ENCODE results near the gene CRACDL.

CRACDL gene

DNA sequence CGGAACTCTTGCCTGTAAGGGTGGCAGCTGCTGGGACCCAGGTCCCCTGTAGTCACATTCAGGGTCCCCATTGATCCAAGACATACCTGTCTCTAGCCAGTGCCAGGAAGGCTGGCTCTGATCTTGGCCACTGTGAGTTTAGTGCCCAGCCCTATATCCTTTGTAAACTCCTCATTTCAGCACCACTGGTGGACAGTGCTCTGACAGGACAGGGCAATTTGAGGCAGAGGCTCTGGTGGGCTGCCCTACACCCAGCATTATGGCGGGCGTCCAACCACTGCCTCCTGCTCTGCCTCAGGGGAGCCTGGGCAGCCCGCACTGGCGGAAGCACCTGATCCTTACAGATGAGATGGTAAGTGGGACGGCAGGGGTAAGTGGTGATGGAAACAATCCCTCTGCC lies 149.8 kb downstream of the CRACDL start:
- TF ChIP-seq POLR2A (IDR thresholded peaks at IDR 0.05; ENCODE audit: low read depth, low read length) (no peak), TAF1 (IDR thresholded peaks at IDR 0.05; ENCODE audit: borderline replicate concordance, low read depth, low read length) (no peak), POLR2AphosphoS5 (IDR thresholded peaks at IDR 0.05; ENCODE audit: low read depth, low read length) (no peak)
- no peak for DNase-seq (ENCODE audit: insufficient read length)
- FAIRE-seq, result no peak

DNA sequence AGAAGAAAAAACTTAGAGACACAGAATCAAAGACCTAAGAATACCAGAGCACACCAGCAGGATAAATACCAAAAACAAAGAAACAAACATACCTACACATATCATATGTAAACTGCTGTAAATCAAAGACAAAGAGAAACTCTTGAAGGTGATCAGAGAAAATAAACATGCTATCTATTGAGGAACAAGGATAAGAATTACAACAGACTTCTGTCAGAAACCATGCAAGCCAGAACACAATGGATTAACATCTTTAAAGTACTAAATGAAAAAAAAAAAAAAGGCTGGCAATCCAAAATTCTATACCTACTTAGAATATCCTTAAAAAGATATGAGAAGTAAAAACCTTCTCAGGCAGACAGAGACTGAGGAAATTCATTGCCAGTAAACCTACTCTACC lies 153.5 kb downstream of the CRACDL start:
- no peak for TF ChIP-seq POLR2A (IDR thresholded peaks at IDR 0.05; ENCODE audit: low read depth, low read length)
- no peak for TF ChIP-seq TAF1 (IDR thresholded peaks at IDR 0.05; ENCODE audit: borderline replicate concordance, low read depth, low read length)
- no peak for TF ChIP-seq POLR2AphosphoS5 (IDR thresholded peaks at IDR 0.05; ENCODE audit: low read depth, low read length)
- FAIRE-seq (no peak), DNase-seq (ENCODE audit: insufficient read length) (no peak)

DNA sequence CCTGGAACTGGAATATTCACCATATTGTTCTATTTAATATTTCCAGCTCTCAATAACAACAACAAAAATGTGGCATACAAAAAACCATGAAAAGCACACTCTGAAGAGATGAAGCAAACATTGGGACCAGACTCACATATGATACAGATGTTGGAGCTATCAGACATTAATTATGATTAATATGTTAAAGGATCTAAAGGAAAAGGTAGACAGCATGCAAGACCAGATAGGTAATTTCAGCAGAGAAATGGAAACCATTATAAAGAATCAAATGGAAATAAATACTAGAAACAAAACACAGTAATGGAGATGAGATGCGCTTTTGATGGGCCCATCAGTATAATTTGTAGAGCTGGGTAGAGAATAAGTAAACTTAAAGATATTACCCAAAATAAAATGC lies 154.2 kb downstream of the CRACDL start:
- FAIRE-seq (no peak), DNase-seq (ENCODE audit: insufficient read length) (no peak)
- no peak for TF ChIP-seq POLR2AphosphoS5 (IDR thresholded peaks at IDR 0.05; ENCODE audit: low read depth, low read length)
- no peak for TF ChIP-seq TAF1 (IDR thresholded peaks at IDR 0.05; ENCODE audit: borderline replicate concordance, low read depth, low read length)
- TF ChIP-seq POLR2A (IDR thresholded peaks at IDR 0.05; ENCODE audit: low read depth, low read length), result no peak

DNA sequence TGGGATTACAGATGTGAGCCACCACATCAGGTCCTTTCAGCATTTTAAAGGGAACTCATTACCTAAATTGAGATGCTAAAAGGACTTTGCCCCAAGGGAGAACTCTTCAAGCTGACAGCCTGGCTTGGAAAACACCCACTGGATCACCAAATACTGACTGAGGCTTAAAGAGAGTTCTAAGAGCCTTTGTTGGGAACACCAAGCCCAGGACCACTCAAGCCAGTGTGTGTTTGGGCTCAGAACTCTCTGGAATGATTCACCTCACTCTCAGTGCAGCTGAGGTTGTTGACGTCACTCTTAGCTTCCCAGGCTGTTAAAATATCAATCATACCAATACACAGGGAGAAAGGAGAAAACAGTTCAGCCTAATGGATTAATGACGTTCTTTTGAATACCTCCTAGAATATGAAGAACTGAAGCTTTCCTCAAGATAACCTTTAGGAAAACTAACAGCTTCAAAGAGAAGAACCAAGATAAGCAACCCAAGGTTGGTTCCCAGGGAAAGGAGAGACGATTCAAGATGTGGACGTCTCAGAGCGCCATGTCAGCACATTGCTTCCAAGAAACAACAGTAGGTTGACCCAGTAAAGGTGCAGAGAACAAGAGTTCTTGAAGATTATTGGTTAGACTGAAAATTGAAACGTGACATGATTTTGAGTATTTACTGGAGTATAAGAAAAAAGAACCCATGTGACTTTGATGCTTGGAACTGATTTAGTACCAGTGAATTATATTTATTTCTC lies 157.1 kb downstream of the CRACDL start:
- no peak for FAIRE-seq
- DNase-seq (ENCODE audit: insufficient read length), result no peak

DNA sequence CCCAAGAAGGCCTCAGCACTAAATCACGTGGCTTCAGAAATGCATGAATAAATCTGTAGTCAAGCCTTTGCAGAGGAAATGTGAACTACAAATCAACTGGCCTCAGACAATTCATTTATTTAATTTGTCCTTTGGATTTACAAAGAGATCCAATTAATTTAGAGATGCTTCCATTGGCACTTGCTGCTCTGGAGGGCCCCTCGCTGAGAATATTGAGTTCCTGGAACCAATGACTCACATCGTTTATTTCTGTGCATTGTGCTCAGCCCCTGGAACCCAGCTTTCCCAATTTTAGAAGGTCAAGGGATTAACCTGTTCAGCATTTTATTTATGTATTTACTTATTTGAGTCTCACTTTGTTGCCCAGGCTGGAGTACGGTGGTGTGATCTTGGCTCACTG lies 157.9 kb downstream of the CRACDL start:
- TF ChIP-seq POLR2A (IDR thresholded peaks at IDR 0.05; ENCODE audit: low read depth, low read length), result no peak
- TF ChIP-seq TAF1 (IDR thresholded peaks at IDR 0.05; ENCODE audit: borderline replicate concordance, low read depth, low read length), result no peak
- TF ChIP-seq POLR2AphosphoS5 (IDR thresholded peaks at IDR 0.05; ENCODE audit: low read depth, low read length), result no peak
- no peak for FAIRE-seq
- DNase-seq (ENCODE audit: insufficient read length), result no peak

More for the DNA sequence above, 157.1 kb downstream of the CRACDL start:
- TF ChIP-seq TAF1 (IDR thresholded peaks at IDR 0.05; ENCODE audit: borderline replicate concordance, low read depth, low read length) (no peak), POLR2AphosphoS5 (IDR thresholded peaks at IDR 0.05; ENCODE audit: low read depth, low read length) (no peak), POLR2A (IDR thresholded peaks at IDR 0.05; ENCODE audit: low read depth, low read length) (no peak)

DNA sequence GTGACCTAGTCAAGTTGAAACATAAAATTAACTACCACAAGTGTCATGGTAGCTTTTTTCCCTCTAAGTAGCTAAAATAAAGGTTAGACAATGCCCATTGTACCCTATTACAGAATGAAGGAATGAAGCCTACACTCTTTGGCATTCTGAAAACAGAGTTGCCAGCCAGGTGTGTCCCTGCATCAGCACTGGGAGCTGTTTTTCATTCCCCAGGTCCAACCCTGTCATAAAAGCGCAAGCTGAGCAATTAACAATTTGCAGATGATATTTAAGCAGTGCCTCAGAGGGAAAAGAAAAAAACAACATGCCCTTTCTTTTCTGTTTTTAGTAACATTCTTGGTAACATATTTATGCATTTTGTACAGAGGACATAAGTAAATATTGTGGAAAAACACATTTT lies 158.3 kb downstream of the CRACDL start:
- FAIRE-seq (no peak), DNase-seq (ENCODE audit: insufficient read length) (no peak)
- TF ChIP-seq TAF1 (IDR thresholded peaks at IDR 0.05; ENCODE audit: borderline replicate concordance, low read depth, low read length), result no peak
- TF ChIP-seq POLR2AphosphoS5 (IDR thresholded peaks at IDR 0.05; ENCODE audit: low read depth, low read length), result no peak
- no peak for TF ChIP-seq POLR2A (IDR thresholded peaks at IDR 0.05; ENCODE audit: low read depth, low read length)

DNA sequence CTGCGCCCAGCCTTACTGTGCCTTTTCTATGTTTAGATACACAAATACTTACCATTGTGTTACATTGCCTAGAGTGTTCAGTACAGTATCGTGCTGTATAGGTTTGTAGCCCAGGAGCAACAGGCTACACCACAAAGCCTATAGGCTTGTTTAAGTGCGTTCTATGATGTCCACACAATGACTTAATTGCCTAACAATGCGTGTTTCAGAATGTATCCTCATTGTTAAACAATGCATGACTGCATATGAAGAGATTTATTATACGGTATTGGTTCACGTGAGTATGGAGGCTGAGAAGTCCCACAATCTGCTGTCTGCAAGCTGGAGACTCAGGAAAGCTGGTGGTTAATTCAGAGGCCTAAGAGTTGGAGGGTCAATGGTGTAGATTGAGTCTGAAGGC lies 158.9 kb downstream of the CRACDL start:
- DNase-seq (ENCODE audit: insufficient read length) (no peak), FAIRE-seq (no peak)
- TF ChIP-seq POLR2A (IDR thresholded peaks at IDR 0.05; ENCODE audit: low read depth, low read length) (no peak), TAF1 (IDR thresholded peaks at IDR 0.05; ENCODE audit: borderline replicate concordance, low read depth, low read length) (no peak), POLR2AphosphoS5 (IDR thresholded peaks at IDR 0.05; ENCODE audit: low read depth, low read length) (no peak)

DNA sequence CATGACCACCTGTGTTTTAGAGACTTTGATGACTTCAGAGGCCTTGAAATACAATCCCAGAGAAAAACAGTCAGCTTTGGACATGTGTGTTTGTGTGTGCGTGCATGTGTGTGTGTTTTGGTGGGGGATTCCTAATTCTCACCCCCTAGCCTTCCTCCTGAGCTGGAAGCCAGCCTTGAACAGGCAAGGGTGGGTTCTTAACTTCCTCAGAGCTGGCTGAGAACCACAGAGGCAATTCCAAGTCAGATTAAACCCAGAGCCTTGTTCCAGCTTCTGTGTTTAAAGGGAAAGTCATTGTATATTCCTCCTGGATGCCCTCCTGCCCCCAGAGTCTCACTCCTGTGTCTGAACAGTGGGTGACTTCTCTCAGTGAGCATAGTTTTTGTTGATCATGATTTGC lies 159.9 kb downstream of the CRACDL start:
- no peak for FAIRE-seq
- TF ChIP-seq TAF1 (IDR thresholded peaks at IDR 0.05; ENCODE audit: borderline replicate concordance, low read depth, low read length) (no peak), POLR2AphosphoS5 (IDR thresholded peaks at IDR 0.05; ENCODE audit: low read depth, low read length) (no peak), POLR2A (IDR thresholded peaks at IDR 0.05; ENCODE audit: low read depth, low read length) (no peak)
- no peak for DNase-seq (ENCODE audit: insufficient read length)

DNA sequence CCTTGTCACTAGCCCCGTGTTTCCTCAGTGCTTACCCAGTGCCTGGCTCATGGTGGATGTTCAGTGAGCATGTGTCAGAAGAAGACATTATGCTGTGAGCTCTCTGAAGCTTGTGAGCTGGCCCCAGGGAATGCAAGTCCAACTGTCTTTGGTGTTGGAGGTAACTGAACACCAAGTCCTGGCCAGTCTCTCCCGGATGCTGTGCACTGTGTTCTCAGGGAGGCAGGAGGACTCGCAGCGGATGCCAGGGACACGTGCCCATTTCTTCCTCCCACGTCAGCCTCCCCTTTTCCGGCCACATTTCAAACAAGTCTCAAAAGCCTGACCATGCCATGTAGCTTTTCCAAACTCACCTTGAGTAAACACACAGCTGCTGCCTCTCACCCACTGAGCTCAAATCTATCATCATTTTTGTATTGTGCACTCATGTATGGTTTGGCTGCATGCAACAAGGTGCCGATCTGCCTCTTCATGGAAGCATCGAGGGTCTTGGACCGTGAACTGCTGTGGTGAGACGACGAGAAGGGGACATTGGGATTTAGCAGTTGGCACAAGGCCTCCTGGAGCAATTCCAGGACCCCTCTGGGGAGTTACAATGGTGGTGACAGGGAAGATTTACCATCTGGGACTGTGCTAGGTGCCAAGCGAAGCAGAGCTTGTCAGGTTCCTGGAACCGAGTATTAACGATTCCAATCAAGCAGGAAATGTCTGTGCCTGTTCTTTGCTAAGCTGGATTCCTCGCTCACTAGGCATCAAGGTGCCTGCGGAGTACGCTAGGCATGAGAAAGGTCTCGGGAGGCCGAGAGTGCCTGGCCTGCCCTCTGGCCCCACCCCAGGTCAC lies 160.7 kb downstream of the CRACDL start:
- FAIRE-seq (no peak), DNase-seq (ENCODE audit: insufficient read length) (no peak)

DNA sequence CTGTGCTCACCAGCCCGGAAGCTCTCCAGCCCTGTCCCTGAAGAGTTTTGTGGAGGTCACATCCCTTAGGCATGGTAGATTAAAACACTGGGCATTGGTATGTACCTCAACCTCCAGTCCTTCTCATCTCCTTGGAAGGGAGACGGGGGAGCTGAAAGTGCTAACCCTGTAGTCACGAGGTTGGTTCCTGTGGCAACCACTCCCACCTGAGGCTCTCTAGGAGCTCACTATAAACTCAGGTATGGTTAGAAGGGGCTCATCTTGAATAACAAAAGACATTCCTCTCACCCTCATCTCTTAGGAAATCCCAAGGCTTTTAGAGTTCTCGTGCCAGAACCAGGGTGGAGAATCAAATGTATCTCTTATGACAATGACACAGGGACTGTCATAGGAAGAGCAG lies 162.1 kb downstream of the CRACDL start:
- FAIRE-seq, result no peak
- no peak for DNase-seq (ENCODE audit: insufficient read length)
- TF ChIP-seq TAF1 (IDR thresholded peaks at IDR 0.05; ENCODE audit: borderline replicate concordance, low read depth, low read length) (no peak), POLR2A (IDR thresholded peaks at IDR 0.05; ENCODE audit: low read depth, low read length) (no peak), POLR2AphosphoS5 (IDR thresholded peaks at IDR 0.05; ENCODE audit: low read depth, low read length) (no peak)

More for the DNA sequence above, 160.7 kb downstream of the CRACDL start:
- no peak for TF ChIP-seq POLR2AphosphoS5 (IDR thresholded peaks at IDR 0.05; ENCODE audit: low read depth, low read length)
- TF ChIP-seq POLR2A (IDR thresholded peaks at IDR 0.05; ENCODE audit: low read depth, low read length), result no peak
- TF ChIP-seq TAF1 (IDR thresholded peaks at IDR 0.05; ENCODE audit: borderline replicate concordance, low read depth, low read length), result no peak

DNA sequence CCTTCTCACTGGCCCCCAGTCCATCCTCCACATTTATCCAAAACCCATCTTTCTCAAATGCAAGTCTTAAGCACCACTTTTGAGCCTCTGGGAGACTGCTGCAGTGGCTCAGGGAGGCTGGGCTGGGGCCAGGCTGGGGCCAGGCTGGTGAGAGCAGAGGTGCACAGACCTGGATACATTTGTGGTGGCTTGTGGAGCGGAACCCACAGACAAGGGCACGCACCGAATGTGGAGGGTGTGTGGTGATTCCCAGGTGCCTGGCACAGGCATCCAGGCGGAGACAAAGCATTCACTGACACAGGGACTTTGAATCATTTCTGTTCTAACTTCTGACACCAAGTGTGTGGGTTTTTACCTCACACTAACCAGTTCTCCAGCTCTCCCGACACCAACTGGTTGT lies 162.9 kb downstream of the CRACDL start:
- FAIRE-seq (no peak), DNase-seq (ENCODE audit: insufficient read length) (no peak)
- no peak for TF ChIP-seq POLR2A (IDR thresholded peaks at IDR 0.05; ENCODE audit: low read depth, low read length)
- TF ChIP-seq TAF1 (IDR thresholded peaks at IDR 0.05; ENCODE audit: borderline replicate concordance, low read depth, low read length), result no peak
- no peak for TF ChIP-seq POLR2AphosphoS5 (IDR thresholded peaks at IDR 0.05; ENCODE audit: low read depth, low read length)

DNA sequence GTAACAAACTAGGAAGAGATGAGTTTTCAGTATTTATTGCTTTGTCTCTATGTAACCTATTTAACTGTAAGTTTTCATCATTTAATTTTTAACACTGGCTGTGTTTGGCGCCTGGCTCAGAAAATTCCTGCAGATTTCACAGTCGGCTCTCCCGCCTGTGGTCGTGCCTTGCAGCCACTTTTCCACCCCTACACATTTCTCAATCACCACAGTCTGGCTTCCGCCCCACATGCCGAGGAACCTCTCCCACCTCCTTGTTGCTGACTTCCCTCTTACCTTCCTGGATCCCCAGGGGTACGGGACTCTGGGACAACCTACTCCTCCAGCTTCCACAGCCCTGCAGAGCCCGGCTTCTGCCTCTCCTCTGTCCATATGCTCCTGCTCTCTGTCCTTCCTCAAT lies 163.5 kb downstream of the CRACDL start:
- no peak for TF ChIP-seq POLR2AphosphoS5 (IDR thresholded peaks at IDR 0.05; ENCODE audit: low read depth, low read length)
- TF ChIP-seq TAF1 (IDR thresholded peaks at IDR 0.05; ENCODE audit: borderline replicate concordance, low read depth, low read length), result no peak
- TF ChIP-seq POLR2A (IDR thresholded peaks at IDR 0.05; ENCODE audit: low read depth, low read length), result no peak
- no peak for DNase-seq (ENCODE audit: insufficient read length)
- FAIRE-seq, result no peak

All from GM12892 (cell line).